ENCODE results near the gene XAGE3.
"Not testable (repeated sequence)": the region's sequence is repeated elsewhere in the genome, so short reads cannot be mapped to it uniquely, and the experiment has no call there.

DNA sequence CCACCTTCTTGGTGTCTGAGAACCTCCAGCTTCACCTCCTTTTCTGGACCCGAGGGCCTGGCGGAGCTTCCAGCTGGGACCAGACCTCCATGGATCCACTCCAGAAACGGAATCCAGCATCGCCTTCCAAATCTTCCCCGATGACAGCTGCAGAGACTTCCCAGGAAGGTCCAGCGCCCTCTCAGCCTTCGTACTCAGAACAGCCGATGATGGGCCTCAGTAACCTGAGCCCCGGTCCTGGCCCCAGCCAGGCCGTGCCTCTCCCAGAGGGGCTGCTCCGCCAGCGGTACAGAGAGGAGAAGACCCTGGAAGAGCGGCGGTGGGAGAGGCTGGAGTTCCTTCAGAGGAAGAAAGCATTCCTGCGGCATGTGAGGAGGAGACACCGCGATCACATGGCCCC lies 39.3 kb upstream of the XAGE3 start:
- TF ChIP-seq EZH2phosphoT487 (IDR thresholded peaks at IDR 0.05; ENCODE audit: borderline replicate concordance) = not testable (repeated sequence)
- TF ChIP-seq, protein P1, sequence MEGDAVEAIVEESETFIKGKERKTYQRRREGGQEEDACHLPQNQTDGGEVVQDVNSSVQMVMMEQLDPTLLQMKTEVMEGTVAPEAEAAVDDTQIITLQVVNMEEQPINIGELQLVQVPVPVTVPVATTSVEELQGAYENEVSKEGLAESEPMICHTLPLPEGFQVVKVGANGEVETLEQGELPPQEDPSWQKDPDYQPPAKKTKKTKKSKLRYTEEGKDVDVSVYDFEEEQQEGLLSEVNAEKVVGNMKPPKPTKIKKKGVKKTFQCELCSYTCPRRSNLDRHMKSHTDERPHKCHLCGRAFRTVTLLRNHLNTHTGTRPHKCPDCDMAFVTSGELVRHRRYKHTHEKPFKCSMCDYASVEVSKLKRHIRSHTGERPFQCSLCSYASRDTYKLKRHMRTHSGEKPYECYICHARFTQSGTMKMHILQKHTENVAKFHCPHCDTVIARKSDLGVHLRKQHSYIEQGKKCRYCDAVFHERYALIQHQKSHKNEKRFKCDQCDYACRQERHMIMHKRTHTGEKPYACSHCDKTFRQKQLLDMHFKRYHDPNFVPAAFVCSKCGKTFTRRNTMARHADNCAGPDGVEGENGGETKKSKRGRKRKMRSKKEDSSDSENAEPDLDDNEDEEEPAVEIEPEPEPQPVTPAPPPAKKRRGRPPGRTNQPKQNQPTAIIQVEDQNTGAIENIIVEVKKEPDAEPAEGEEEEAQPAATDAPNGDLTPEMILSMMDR (conservative IDR thresholded peaks at IDR 0.05; ENCODE audit: low read length) = not testable (repeated sequence)
